Lower lobe of right lung (tissue), 2 donors: ENCODE data around the gene KDM4B. TPM values are rescaled to one million over a fixed set of nuclear protein-coding genes. Genes with fewer than 3 reads are reported as not detected.

Experiments used
- ATAC-seq, 2 donors: fragments of 200-7000 bp; cut with Tn5 transposase; one replicate each; pipeline ENCODE4 v1.9.1; 2020 to 2022; ENCODE audit warnings: mild to moderate bottlenecking in 2 of 2, moderate library complexity in 2 of 2
- DNase-seq: peaks from one replicate; pipeline ENCODE4 v3.0.0-alpha.2; 2020
- H3K27ac ChIP-seq: fragments of 200-600 bp; one replicate; pipeline ENCODE4 v1.8.0; 2022
- H3K27me3 ChIP-seq: fragments of 200-600 bp; one replicate; pipeline ENCODE4 v1.8.0; 2022; ENCODE audit warnings: low read depth
- H3K36me3 ChIP-seq: fragments of 200-600 bp; one replicate; pipeline ENCODE4 v1.8.0; 2022; ENCODE audit warnings: mild to moderate bottlenecking
- H3K4me1 ChIP-seq: fragments of 200-600 bp; one replicate; pipeline ENCODE4 v1.8.0; 2022
- H3K4me3 ChIP-seq: fragments of 200-600 bp; one replicate; pipeline ENCODE4 v1.8.0; 2022; ENCODE audit warnings: mild to moderate bottlenecking
- H3K9me3 ChIP-seq: fragments of 200-600 bp; one replicate; pipeline ENCODE4 v1.8.0; 2022
- CTCF ChIP-seq: fragments of 200-600 bp; IDR thresholded peaks from one replicate; pipeline ENCODE4 v1.8.0; 2022; ENCODE audit warnings: antibody characterized with exemption, mild to moderate bottlenecking
- intact Hi-C: fragments of 100-400 bp; cut with DNase I; formaldehyde crosslinking; loops from one replicate; pipeline ENCODE4 v1.11.0; 2022
- total RNA-seq: library from RNA; stranded (reverse); fragmentation: NEBNext Ultra II Directional; extraction: Animal tissue kit (Norgen Biotek cat#: 25700); gene quantifications from one replicate; pipeline ENCODE4 v1.2.1, GENCODE V29; 2021
- donor health status: DM: no; HTN: yes; CAD: no; lungs with severe emphysema.

Gene KDM4B
- total RNA-seq, 1 donor from 2014 or later = 40.3 TPM

- Histone ChIP-seq H3K9me3 (no peaks in the 10 kb centered on the region), H3K4me1 (no peaks in the 10 kb centered on the region), H3K27me3 (no peaks in the 10 kb centered on the region), H3K4me3 (no peak overlapping the region), H3K27ac (no peak overlapping the region), H3K36me3 (peaks cover 81% of the 10 kb centered on the region)
- TF ChIP-seq CTCF = no peak
- intact Hi-C loops = no loop called here
- DNase-seq (no peak), ATAC-seq (no peak)
Observed at GRCh38 chr19:5080030-5080654, 111.2 kb downstream of the KDM4B start.

GRCh38 chr19:5080809-5081208 is 111.9 kb downstream of the KDM4B start:
- TF ChIP-seq CTCF = no peak
- Histone ChIP-seq H3K4me3 (no peak overlapping the region), H3K27me3 (no peaks in the 10 kb centered on the region), H3K4me1 (no peaks in the 10 kb centered on the region), H3K9me3 (no peaks in the 10 kb centered on the region), H3K36me3 (peaks cover 83% of the 10 kb centered on the region), H3K27ac (no peak overlapping the region)
- intact Hi-C loops = no loop called here
- ATAC-seq (no peak), DNase-seq (no peak)

GRCh38 chr19:5081443-5082161 is 112.7 kb downstream of the KDM4B start:
- no peak overlapping the region for H3K27ac ChIP-seq
- no peaks in the 10 kb centered on the region for H3K4me1 ChIP-seq
- H3K4me3 ChIP-seq = no peak overlapping the region
- TF ChIP-seq CTCF = no peak
- H3K9me3 ChIP-seq = no peaks in the 10 kb centered on the region
- DNase-seq (no peak), ATAC-seq (no peak)
- H3K27me3 ChIP-seq = no peaks in the 10 kb centered on the region
- intact Hi-C loops = no loop called here
- H3K36me3 ChIP-seq = peaks cover 88% of the 10 kb centered on the region

- H3K27ac ChIP-seq = no peak overlapping the region
- no peak for DNase-seq
- intact Hi-C loops = no loop called here
- peaks cover 89% of the 10 kb centered on the region for H3K36me3 ChIP-seq
- TF ChIP-seq CTCF = no peak
- no peak for ATAC-seq
- no peaks in the 10 kb centered on the region for H3K4me1 ChIP-seq
- H3K9me3 ChIP-seq = no peaks in the 10 kb centered on the region
- H3K27me3 ChIP-seq = no peaks in the 10 kb centered on the region
- H3K4me3 ChIP-seq = no peak overlapping the region
Observed at GRCh38 chr19:5083547-5083965, 114.6 kb downstream of the KDM4B start.

GRCh38 chr19:5085566-5085965 is 116.7 kb downstream of the KDM4B start:
- no peak overlapping the region for H3K4me3 ChIP-seq
- no peak for TF ChIP-seq CTCF
- no peaks in the 10 kb centered on the region for H3K9me3 ChIP-seq
- no peaks in the 10 kb centered on the region for H3K27me3 ChIP-seq
- no peak for ATAC-seq
- DNase-seq = no peak
- H3K36me3 ChIP-seq = peaks cover 86% of the 10 kb centered on the region
- no peak overlapping the region for H3K27ac ChIP-seq
- no peaks in the 10 kb centered on the region for H3K4me1 ChIP-seq
- intact Hi-C loops = no loop called here
